Middle frontal gyrus (tissue), 1 donor: ENCODE measurements around the gene NRF1.

ENCODE experiments used
- DNase-seq: peaks from one replicate; pipeline ENCODE4 v3.0.0-alpha.2; 2015; ENCODE audit warnings: low spot score; ENCODE audit errors: extremely low spot score

NRF1 gene

GRCh38 chr7:129769400-129769774 is 157.9 kb downstream of the NRF1 start:
- no peak for DNase-seq

GRCh38 chr7:129769866-129770808 is 158.6 kb downstream of the NRF1 start:
- no peak for DNase-seq

DNA sequence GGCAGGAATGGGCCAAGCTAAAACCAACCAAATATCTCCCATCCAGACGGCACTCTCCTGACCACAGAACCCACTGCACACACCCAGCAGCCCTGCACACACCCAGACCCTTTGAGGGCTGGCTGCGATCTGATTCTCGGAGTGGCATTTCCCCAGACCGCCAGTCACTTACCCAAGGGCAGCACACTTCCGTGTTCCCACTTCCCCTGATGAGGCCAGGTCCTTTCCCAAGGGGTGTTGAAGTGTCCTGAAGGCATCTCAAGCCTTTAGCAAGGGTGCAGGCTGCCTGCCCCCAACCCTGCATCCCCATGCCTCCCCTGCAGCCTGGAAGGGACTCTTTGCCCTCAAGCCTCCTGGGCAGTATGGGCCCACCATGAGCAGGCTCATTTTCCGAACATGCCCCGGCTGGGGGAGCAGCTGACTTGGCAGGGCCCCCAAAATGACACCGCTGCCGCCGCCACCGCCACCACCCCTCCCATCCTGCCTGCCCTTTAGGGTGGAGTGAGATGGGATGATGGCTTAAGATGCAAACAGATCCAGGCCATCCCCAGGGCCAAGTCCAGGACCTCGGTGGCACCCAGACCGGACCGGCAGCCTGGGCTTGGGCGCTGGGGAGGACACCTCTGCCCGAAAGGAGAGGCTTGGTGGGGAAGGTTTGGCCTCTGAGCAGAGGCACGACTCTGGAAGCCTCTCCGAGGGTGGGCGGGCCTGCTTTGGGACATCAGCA is 159.8 kb downstream of the NRF1 start:
- DNase-seq, result no peak

DNA sequence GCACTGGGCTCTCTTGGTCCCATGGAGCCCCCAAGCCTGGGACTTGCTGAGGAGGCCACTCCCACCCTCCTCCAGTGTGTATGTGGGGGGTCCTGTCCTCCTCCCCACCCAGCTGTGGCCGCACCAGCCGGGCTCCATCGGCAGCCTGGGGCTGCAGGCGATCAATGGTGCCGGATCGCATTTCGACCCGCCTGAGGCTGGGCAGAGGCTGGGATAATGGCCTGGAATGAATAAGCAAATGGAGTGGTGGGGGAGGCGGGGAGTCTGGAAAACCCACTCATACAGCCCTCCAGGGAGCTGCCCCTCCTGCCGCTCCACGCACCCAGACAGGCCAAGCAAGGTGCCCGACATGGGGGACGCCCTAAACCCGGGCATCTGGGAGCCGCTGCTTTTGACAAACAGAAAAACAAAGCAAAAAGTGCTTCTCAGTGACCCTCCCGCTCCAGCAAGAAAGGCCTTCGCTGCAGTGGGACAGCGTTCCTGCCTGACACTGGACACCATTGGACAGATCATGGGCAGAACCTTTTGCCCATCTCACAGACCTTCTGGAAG is 160.5 kb downstream of the NRF1 start:
- no peak for DNase-seq

DNA sequence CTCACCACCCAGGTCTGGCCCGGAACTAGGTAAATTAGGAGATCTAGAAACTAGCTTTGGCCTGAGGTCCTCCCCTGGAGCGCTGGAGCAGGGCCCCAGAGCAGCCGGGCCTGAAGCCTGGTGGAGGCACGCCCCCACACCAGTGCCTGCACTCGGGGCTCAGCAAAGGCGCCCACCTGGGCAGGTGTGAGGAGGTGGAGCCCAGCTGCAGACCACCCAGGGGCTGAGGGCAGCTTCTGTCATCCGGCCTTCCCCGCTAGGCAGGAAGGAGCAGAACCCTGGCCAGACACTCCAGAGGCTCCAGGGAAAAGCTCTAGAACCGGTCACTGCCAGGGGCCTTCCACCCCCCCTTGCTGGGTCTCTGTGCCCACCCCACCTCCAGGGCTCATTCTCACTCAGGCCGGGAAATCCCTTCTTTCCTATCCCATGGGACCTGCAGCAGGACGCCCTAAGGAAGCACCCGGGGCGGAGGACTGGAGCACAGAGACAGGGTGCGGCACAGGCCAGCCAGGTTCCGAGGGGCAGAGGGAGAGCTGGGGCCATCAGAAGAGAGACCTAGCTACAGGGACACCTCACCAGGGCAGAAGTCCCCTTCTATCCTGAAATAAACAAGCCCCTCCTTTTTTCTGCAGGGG is 161.2 kb downstream of the NRF1 start:
- no peak for DNase-seq

DNA sequence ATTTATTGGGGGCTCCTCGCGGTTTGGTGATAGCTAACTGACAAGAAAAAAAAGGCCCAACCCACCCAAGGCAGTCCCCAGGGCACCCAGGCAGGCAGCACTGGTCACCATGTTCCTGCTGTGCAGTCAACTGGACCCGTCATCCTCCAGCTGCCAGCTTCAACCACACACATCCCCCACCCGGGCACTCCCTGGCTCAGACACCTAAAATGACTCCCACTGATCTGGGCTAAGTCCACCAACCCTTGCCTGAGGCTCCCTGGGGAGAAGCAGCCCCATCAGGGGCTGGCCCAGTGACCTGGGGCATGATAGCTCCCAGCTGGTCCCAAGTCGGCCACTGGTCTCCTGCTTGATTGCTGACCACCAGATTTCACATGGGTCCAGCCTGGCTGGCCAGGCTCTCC is 161.8 kb downstream of the NRF1 start:
- DNase-seq, result no peak

DNA sequence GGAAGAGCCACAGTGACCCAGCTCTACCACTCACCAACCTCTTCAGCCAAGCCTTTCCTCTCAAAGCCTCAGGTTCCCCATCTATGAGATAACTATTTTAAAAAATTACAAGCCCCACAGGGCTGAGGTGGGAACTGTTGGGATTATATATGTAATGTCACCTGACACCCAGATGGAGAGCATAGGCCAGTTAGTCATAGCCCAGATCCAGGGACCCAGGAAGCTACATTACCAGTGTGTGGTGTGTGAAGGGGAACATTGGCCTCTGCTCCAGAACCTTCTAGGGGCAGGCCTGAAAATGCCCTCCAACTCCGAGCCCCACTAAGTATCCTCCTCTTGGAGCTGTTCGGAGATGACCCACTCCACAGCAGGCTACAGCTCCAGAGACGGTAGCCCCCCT is 162.4 kb downstream of the NRF1 start:
- DNase-seq, result no peak

DNA sequence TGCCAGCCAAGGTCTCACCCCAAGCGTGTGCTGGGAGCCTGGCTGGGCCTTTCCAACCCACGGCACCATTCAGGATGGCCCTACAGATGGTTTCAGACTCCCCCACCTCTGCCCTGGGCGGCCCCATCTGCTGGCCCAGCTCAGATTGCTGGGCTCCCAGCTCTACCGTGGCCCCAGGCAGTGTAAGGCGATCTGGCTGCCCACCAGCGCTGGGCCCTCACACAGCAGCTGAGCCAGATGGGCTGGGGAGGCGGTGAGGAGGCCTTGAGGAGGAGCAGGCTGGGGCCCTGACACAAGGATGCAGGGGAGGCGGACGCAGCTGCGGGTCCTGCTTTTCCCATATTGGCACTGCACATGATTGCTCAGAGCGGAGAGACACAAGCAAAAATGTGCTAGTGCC is 162.8 kb downstream of the NRF1 start:
- DNase-seq, result no peak

- DNase-seq, result no peak
These were observed 163.6 kb downstream of the NRF1 start for GRCh38 chr7:129774871-129775694.

DNA sequence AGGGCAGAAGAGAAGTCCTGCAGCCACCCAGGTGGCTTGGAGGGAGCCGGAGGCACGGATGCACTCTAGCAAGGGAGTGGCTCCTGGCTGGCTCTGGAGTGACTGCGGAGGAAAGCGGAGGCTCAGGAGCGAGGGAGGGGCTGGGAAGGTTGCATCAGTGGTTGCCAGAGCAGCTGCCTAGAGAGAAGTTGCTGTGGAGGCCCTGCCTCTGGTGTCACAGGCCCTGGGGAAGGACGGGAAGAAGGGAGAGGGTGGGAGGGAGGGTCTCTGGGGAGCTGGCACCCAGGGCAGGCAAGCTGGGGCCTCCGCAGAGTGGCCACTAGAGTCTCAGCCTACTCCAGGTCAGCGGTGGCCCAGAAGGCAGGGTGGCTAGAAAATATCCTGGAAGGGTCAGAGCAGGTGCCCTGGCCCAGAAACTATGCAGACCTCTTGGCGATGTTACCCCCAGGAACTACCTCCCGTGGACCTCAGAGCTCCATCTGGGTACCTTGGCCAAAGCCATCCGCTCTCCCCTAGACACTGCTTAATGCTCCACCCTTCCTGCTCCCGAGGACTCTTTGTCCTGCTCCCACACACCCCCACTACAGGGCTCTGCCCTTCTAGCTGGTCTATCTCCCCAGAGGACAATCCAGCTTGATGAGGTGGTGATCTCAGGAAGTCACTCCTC is 164.3 kb downstream of the NRF1 start:
- no peak for DNase-seq

DNA sequence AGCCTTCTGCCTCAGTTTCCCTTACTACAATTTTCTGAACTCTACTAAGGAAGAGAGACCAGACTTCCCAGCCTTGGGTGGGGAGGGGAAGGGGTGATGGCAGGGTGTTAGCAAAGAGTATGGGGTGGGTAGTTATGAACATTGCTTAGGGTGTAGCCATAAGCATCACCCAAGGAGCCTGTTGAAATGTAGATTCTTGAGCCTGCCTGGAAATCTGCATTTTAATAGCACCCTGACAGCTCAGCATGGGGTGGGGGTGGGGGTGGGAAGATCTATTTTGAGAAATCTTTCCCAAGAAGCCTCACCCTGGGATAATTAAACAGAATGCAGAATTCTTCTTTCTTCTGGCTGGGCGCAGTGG is 164.8 kb downstream of the NRF1 start:
- DNase-seq, result no peak

GRCh38 chr7:129777195-129777844 is 165.8 kb downstream of the NRF1 start:
- DNase-seq, result no peak

GRCh38 chr7:129777993-129778769 is 166.7 kb downstream of the NRF1 start:
- no peak for DNase-seq

- no peak for DNase-seq
These were observed 167.5 kb downstream of the NRF1 start for GRCh38 chr7:129778770-129779601.

DNA sequence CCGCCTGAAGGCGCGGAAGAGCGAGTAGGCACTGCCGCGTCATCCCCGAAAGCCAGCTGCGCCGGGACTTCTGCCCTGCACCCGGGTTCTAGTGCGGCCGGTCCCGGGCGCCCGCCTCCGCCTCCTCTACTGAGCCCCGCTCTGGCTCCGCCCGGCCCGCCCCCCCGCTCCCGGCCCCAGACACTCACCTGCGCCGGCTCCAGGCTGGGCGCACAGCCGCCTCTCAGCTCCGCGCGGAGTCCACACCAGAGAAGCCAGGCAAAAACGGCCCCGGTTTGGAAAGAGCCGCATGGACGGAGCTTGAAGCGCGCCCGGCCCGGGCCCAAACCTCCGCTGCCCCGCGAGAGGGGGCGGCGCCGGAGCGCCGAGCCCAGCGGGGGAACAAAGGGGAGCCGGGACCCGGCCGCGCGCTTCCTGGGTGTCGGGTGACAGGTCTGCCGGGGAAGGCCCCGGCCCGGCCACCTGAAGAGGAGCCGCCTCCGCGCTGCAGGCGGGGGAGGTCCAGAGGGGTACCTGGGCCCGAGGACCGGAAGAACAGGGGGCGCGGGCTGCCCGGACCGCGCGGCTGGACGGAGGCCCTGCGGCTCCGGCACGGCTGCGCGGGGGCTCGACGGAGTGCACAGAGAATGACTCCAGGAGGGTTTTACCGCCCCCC is 168.2 kb downstream of the NRF1 start:
- no peak for DNase-seq

- no peak for DNase-seq
These were observed 168.9 kb downstream of the NRF1 start for GRCh38 chr7:129780257-129780973.
